CD4-positive, alpha-beta T cell treated with Interleukin-2 at 100 ng/mL for 4 hours (primary cell): ENCODE measurements around the gene PAX2.

ENCODE experiments used
- DNase-seq: peaks from one replicate; pipeline ENCODE4 v3.0.0-alpha.2; 2020; ENCODE audit warnings: low spot score

PAX2 gene

DNA sequence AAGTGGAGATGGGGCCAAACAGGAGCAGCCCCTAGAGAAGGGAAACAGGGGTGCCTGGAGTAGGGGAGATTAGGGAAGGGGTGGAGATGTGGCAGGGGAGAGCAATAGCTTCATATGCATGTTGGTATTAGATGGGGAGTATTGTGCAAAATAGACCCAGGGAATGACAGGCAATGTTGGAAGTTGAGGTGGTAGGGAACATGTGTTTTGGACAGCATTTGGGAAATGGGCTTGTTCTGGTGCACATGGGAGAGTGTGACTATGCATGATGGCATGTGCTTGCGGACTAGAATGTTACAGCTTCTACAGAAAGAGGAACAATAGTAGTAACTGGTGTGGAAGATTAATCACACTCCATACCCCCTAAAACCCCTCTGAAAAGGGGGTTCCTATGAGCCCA lies 10.4 kb downstream of the PAX2 start:
- no peak for DNase-seq

DNA sequence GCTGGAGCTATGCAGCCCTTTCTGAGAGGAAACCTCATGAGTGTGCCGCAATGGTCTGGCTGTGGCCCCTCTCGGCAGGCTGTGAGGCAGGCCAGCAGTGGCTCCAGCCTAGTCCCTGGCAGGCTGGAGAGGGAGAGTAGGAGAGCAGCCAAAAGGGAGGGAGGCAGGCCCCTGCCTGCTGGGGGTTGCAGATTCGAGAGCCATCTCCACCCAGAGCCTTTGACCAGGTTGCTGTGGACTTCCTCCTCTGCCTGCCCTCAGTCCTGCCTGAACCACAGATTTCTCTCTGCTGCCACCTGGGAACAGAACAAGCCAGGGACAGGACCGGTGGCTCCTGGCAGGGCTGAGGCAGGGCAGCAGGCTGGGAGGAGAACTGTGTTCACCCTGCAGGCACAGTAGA lies 13.9 kb downstream of the PAX2 start:
- no peak for DNase-seq

DNA sequence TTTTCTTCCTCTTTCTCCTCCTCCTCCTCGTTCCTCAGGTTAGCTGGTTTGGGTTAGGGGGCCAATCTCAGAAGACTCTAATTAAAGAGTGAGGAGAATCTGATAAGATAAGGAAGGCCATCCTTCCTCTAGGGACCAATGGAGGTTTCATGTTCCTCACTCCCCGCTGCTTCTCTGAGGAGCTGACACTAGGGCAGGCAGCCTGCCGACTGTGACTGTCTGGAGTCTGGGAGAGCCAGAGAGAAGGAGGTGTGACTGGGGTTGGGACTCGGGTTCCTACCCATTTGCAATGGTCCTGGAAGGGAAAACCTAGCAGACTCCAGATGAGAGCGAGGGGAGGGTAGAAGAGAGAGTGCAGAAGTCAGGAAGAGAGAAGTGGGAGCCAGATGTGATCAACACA lies 15.3 kb downstream of the PAX2 start:
- DNase-seq: no peak

DNA sequence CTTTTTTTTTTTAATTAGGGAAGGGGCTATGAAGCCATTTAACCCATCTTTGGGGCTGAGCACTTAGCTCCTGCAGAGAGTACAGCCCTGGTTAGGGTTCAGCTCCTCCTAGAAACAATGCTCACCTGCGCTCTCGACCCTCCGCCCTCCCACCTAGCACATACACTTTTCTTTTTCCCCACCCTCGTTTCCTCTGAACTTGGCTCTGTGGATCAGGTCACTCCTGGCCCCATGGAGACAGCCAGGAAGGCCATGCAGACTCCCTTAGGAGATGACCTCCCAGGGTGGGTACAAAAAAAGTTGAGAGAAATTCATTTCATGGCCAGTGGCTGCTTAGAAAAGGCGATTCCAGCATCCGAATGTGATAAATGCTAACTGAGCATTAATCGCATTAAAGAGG lies 15.8 kb downstream of the PAX2 start:
- no peak for DNase-seq

DNA sequence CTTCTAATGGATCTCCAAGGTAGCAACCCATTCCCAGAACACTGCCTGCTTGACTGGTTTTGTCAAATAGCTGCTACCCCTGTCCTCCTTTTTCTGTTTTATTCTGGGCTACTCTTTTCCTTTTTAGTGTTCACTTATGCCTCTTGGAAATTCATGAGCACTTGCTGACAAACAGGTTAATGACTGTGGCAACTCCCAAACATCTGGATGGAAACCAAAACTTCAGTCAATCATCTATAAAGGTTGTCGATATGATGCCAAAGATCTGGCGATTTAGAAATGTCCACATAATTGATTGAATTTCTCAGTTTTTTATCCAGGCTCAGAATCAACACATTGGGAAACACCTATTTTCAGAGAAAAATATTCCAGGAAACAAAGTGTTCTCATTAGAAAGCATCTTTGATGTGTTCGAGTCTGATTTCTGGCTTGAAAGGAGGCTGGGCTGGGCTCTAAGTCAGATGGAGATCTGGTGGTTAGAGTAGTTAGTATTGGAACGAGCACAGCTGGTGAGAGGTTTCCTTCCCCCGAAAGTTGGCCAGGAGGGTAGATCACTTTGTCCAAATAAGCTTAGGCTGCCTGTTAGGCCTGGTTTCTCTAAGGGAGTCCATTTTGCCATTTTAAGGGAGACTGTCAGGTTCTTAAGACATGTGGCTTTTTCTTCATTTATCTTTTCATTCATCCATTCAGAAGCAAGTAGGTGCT lies 17.8 kb downstream of the PAX2 start:
- no peak for DNase-seq

DNA sequence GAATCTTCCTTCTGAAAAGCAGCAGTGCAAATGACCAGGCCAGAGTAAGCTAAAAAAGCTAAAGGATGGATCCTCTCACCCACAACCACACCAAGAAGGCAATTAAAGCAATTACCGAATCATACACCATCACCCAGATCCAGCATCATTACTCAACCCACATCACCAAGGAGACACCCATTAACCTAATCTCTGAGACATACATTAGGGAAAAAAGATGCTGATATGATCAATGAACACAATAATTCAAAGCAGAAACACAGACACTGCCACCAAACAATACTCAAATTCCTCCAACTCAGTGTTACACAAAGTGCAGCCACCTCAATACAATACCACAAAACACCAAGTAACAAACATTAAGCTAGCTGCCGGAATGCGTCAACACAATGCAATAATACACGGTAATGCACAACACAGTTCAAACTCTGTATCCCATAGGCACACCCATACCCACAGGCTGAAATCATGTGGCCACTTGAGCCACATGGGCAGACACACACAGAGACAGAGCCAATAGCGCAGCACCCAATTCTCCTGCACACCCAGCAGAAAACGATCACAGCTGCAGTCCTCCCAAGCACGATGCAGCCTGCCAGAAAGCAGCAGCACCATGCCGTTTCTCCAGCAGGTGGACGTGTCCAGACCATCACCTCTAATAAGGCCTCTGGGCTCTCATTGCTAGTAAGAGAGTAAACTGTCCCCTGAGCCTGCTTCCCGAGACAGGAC lies 21.5 kb downstream of the PAX2 start:
- DNase-seq: no peak

DNA sequence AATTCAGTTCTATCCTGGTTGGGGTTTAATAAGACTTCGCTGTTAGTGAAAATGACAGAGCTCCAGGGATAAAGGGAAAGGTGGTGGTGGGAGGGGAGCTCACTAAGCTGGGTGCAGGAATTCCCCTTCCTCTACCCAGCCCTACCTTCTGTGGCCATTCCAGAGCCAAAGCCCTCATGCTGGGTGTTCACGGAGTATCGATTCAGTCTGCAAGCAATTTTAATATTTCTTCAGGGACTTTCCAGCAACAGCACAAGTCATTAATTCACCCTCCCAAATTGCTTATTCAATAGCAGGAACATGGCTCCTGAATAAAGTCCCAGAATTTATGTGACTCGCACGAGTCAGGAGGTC lies 22.0 kb downstream of the PAX2 start:
- no peak for DNase-seq

DNA sequence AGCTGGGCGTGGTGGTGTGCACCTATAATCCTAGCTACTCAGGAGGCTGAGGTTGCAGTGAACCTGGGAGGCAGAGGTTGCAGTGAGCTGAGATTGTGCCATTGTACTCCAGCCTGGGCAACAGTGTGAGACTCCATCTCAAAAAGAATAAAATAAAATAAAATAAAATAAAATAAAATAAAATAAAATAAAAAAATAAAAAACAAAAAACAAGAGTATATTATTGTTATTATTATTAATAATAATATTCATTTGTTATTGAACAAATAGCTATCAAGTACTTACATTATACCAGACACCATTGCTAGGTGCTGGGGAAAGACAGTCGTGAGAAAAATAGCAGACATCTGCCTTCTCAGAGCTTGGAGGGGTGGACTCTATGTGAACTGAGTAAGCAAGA lies 24.1 kb downstream of the PAX2 start:
- DNase-seq: no peak

DNA sequence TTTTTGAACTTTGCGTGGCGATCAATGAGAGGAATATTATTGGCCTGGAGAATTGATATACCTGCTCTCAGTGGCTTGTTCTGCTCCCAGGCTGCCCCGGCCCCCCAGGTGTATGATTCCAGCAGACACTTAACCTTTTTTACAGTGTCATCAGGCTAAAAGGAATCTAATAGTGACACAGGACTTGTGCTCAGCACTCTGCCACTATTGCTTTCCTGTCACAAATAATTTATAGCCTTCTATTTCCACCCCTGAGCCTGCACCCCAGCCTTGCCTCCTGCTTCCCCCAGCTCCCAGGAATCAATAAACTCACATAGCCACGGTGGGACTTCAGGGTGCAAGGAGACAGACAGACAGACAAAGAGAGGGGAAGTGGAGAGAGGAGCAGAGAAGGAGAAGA lies 28.3 kb downstream of the PAX2 start:
- DNase-seq: no peak

DNA sequence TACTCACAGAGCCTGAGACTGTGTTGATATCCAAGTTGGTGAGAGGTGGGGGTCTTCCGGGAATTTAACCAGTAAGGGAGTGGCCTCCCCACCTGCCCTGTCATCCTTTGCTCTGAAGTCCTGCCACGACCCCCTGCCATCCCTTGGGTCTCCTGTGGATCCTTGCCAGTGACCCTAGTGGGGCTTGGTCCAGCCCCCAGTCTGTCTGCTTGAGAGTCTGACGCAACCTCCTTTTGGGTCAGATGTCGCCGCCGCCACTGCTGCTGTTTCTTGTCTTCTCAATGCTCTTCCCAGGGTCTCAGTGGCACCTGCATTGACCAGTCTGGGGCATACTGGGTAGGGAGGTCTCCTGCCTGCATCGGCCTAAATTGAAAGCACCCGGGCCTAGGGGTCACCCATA lies 28.8 kb downstream of the PAX2 start:
- no peak for DNase-seq

DNA sequence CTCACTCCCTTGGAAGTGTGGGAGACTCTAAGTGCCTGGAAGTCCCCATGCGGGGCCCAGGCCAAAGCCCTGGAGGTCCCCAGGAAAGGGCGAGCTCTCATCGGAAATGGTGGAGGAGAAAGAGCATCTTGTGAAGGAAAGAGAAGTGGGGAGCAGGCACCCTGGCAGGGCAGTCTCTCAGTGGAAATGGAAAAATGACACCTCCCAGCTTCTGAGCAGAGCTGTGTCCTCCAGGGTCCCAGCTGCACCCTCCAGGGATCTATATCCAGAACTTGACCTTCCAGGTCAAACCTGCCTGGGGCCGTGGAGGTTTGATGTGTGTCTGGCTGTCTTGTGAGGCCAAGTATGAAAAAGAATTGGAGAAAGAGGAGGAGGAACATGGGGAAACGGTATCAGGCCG lies 29.5 kb downstream of the PAX2 start:
- DNase-seq: no peak

DNA sequence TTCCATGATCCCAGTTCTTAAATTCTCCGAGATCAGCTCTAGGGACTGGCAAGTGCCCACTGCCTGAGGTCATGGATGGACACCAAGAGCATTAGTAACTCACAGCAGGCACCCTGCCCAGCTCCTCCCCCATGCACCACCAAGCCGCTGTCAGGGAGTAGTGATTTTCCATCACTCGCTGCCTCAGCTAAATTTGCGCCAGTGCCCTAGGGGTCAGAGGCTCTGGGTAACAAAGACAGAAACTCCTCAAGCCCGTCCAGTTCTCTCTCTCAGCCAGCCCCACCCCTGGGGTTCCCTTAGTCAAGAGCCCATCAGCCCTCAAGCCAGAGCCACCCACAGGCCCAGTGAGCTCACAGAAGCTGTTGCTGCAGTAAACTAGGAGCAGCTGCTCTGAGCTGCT lies 30.0 kb downstream of the PAX2 start:
- DNase-seq: no peak

DNA sequence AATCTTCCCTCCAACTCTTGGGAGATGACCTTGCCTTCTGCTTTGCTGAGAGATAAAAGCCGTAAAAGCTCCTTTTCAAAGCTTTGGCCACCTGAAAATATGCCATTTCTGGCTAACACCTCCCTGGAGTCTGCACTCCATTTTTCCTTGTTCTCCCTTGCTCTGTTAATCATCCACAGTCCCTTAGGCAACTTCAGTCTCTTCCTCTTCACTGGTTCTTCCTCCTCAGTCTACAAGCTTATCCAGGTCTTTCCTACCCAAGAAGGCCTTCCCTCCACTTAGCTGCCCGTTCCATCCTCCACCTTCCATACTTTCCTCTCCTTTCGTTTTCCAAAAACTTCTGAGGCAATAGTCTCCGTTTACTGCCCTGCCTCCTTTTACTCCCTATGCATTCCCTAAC lies 30.5 kb downstream of the PAX2 start:
- no peak for DNase-seq

DNA sequence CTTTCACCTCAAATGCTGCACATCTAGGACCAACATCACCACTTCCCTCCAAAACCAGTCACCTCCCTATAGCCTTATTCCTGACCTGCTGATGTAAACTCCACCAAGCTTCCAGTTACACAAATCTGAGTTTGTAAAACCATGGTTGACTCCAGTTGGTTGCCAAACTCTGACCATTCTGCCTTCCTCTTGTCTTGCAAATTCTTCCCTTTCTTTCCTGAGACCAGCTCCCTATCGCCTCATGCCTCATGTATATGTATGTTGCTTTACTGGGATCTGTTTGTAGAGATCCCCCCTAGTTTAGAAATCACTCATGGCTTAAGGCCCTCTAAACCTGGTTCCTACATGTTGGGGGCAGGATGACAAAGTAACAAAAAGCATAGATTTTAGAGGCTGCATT lies 31.3 kb downstream of the PAX2 start:
- no peak for DNase-seq

DNA sequence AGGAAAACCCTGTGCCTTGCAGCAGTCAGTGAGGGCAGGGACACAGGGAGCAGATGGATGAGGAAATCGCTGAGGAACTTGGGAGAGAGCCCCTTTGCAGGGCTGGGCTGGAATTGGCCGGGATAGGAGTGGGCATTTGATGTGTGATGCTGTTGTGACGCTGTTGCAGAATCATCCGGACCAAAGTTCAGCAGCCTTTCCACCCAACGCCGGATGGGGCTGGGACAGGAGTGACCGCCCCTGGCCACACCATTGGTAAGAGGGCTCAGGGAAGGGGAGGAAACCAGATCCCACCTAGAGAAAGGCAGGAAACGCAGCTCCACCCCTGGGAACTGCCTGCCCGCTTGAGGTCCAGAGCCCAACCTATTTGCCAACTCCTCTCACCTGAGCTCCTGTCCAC lies 33.9 kb downstream of the PAX2 start:
- no peak for DNase-seq

DNA sequence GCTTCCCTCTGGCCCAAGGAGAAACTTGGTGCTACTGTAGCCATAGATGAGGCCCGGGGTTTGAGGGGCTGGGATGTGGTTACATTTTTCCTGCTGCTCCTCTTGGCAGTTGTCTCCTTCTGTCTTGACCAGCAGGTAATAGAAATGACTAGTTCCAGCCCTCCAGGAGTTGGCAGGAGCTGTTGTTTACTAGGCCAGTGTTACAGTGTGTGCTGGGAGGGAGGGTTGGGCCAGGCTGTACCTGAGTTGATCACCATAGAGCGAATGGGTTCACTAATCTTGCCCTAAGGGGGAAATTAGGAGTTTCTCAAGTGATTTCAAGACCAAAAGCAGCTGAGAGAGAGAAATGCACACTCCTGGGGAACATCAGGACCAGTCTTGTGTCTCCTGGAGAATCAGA lies 34.9 kb downstream of the PAX2 start:
- no peak for DNase-seq

DNA sequence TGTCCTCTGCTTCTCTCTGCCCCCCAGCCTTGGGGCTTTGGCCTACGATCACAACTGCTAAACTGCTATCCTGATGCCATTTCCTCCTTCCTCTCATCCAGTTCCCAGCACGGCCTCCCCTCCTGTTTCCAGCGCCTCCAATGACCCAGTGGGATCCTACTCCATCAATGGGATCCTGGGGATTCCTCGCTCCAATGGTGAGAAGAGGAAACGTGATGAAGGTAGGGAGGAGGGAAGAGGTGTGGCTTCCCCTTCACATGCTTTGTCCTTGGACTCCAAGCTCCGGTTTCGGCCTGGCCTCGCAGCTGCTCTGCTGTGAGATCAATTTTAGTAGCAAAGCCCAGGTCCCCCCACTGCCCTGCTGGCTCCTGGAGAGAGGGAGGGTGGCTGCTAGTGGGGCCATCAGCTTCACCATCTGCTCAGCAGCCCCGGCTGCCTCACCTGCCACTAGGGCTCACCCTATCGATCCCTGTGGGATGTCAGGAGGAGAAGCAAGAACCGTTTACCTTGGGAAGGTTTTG lies 35.8 kb downstream of the PAX2 start:
- DNase-seq: no peak

DNA sequence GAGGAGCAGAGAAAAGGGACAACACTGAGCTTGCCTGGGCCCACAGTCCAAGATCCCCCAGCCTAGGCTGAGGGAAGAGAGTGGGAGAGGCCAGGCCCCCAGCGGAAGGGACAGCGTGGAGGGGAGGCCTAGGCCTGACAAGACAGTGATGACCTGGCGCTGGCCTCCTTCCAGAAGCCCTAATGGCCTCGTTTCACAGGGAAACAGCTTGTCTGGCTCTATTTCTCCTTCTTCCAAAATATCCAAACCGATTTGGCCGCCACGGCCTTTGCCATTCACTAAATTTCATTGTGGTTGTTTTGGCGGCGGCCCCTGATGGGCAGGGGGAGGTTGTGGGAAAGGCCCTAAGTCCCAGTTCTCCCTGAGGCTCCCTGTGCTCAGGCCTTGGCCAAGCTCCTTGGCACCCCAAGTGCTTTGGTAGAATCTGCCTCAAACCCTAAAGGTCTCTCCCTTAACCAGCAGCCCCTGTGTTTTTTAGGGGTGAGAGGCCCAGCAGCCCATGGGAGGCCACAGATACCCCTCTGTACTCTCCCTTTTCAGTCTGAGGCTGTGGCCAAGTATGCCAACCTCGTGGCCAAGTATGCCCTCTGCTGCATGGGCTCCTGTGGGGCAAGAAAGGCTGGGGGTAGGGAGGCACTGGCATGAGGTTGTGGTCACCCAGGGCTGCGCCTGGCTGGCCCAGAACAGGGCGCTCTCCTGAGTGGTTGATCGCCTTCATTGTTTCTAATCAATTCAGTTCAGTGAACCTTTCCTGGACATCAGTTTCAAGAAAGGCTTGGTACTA lies 37.3 kb downstream of the PAX2 start:
- DNase-seq: no peak

DNA sequence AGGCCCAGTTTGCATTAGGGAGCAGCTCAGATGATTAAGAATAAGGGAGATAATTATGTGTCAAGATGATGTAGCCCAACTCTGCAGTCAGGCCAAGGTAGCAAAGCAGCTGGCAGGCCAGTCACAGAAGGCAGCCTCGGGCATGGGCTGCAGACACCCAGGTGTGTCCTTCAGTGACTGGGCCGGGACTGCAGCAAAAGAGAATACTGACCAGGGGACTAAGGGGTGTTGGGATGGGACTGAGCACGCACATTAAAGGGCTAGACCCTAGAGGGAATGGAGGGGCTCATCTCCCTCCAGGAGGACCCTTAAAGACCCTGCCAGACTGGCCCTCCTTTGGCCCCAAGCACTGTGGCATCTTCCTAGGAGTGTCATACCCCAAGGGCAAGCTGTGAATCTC lies 38.7 kb downstream of the PAX2 start:
- no peak for DNase-seq

DNA sequence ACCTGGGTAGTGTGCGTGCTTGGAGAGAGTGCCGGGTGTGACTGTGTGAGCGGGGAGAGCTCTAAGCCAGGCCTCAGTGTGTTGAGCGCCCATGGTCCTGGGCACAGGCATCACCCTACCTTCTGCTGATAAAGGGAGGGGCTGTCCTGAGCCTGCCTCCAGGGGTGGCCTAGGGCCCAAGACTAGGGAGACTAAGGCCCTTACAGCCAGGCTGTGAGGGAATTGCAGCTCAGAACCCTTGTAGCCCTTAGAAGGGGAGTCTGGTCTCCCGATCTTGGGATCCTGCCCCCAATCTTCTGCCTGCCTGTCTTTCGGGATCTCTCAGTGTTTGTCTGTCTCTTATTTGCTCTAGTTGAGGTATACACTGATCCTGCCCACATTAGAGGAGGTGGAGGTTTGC lies 41.2 kb downstream of the PAX2 start:
- no peak for DNase-seq

DNA sequence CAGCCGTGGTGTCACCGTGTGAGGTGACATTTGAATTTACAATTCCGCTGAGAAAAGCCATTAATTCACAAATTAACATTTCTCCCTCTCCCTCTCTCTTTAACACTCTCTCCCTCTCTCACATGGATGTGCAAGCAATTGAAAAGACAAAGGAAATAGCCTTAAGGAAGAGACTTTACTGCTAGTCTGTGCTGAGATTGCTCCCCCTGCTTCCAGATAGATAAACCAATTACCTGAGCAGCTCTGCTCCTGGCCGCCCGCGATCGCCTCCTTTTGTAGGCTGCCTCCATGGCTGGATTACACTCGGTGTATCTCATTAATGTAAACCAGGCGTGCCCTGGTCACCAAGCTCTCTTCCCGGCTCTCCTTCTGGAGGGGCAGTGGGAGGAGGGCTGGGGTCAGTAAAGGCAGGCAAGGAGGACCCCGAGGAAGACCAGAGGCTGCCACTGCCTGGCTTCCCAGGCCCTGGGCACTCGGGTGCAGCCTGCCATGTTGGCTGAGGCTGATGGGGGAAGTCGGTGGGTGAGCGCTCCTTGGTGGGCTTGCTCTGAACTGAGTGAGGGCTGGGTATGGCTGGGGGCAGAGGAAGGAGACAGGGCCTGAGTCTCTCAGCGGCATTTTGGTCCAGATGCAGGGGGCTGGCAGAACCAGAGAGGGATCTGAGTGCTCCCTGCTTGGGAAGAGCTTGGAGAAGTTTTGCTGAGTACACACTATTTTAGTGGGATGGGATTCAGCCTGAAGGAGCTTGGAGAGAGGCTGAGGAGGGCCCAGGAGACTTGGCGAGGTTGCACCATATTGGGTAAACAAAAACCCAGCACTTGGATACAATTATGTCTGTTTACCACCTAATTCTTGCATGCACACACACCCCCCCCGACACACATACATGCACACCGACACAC lies 42.9 kb downstream of the PAX2 start:
- DNase-seq: no peak

DNA sequence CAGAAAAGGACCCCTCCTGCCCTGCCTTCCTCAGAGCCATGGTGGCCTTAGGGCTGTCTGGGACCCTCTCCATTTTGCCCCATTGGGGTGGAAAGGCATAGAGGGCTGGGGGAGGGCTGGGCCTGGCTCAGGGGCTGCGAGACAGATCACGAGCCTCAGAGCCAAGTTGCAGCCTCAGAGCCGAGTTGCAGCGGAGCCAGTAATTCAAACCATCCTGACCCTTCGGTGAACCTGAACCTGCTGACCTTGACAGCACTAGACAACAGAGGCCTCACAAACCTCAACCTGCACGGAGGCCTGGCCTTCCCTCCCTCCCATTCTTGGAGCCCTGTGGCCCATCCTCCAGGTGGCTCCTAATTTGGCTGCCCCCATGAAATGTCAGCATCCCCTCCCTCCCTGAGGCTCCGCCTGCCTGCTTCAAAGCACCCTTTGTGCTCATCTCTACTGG lies 45.4 kb downstream of the PAX2 start:
- DNase-seq: no peak
